Left ventricle myocardium inferior (tissue), 1 donor: Measurements from ENCODE around the gene ANXA2. TPM values are rescaled to one million over a fixed set of nuclear protein-coding genes. Genes with fewer than 3 reads are reported as not detected.

Experiments
- DNase-seq: peaks from one replicate; pipeline ENCODE4 v3.0.0-alpha.2; 2020
- H3K27ac ChIP-seq: fragments of 200-600 bp; replicated peaks from 2 replicates; pipeline ENCODE4 v1.8.0; 2021
- H3K27me3 ChIP-seq: fragments of 200-600 bp; 2 replicates; pipeline ENCODE4 v1.8.0; 2021; ENCODE audit warnings: low read depth
- H3K36me3 ChIP-seq: fragments of 200-600 bp; 2 replicates; pipeline ENCODE4 v1.8.0; 2021
- H3K4me1 ChIP-seq: fragments of 200-600 bp; 2 replicates; pipeline ENCODE4 v1.8.0; 2021
- H3K4me3 ChIP-seq: fragments of 200-600 bp; 2 replicates; pipeline ENCODE4 v1.8.0; 2021; ENCODE audit warnings: mild to moderate bottlenecking, moderate library complexity
- H3K9me3 ChIP-seq: fragments of 200-600 bp; replicated peaks from 2 replicates; pipeline ENCODE4 v1.8.0; 2021
- CTCF ChIP-seq: fragments of 200-600 bp; IDR thresholded peaks from 2 replicates; pipeline ENCODE4 v1.8.0; 2021; ENCODE audit warnings: antibody characterized with exemption, mild to moderate bottlenecking, borderline replicate concordance
- intact Hi-C: fragments of 100-400 bp; cut with micrococcal nuclease; formaldehyde crosslinking; loops from one replicate; pipeline ENCODE4 v1.11.0; 2022
- total RNA-seq: library from RNA; stranded (reverse); fragmentation: NEBNext Ultra II Directional; extraction: Animal tissue kit (Norgen Biotek cat#: 25700); gene quantifications from one replicate; pipeline ENCODE4 v1.2.1, GENCODE V29; 2021
- donor health status: DM: no; HTN: yes; CAD: no; lungs with severe emphysema.

Gene ANXA2
- total RNA-seq, 1 donor from 2014 or later: 123 TPM

GRCh38 chr15:60399931-60400330 lies 2.1 kb upstream of the ANXA2 start:
- Histone ChIP-seq H3K27me3 (no peaks in the 10 kb centered on the region), H3K27ac (peak overlapping the region; percentile 99), H3K36me3 (peaks cover 14% of the 10 kb centered on the region), H3K4me1 (peaks cover 41% of the 10 kb centered on the region), H3K4me3 (no peak overlapping the region), H3K9me3 (no peaks in the 10 kb centered on the region)
- intact Hi-C loops: no loop called here
- no peak for TF ChIP-seq CTCF
- DNase-seq: no peak

- H3K4me1 ChIP-seq: peaks cover 46% of the 10 kb centered on the region
- H3K4me3 ChIP-seq: peak overlapping the region; percentile 17
- H3K36me3 ChIP-seq: peaks cover 17% of the 10 kb centered on the region
- H3K27me3 ChIP-seq: no peaks in the 10 kb centered on the region
- no peaks in the 10 kb centered on the region for H3K9me3 ChIP-seq
- intact Hi-C loops: no loop called here
- no peak for DNase-seq
- peak overlapping the region; percentile 99 for H3K27ac ChIP-seq
- TF ChIP-seq CTCF: no peak
These were observed 1.6 kb upstream of the ANXA2 start for GRCh38 chr15:60399246-60399915.

- Histone ChIP-seq H3K9me3 (no peaks in the 10 kb centered on the region), H3K27ac (peak overlapping the region; percentile 99), H3K27me3 (no peaks in the 10 kb centered on the region), H3K4me3 (peak overlapping the region; percentile 88), H3K4me1 (peaks cover 68% of the 10 kb centered on the region), H3K36me3 (peaks cover 17% of the 10 kb centered on the region)
- intact Hi-C loops: no loop called here
- peak; percentile 79 for DNase-seq
- TF ChIP-seq CTCF: no peak
These were observed 621 bp downstream of the ANXA2 start for GRCh38 chr15:60396958-60397771.

- Histone ChIP-seq H3K4me3 (peak overlapping the region; percentile 88), H3K9me3 (no peaks in the 10 kb centered on the region), H3K36me3 (peaks cover 17% of the 10 kb centered on the region), H3K27me3 (no peaks in the 10 kb centered on the region), H3K27ac (peak overlapping the region; percentile 99), H3K4me1 (peaks cover 74% of the 10 kb centered on the region)
- no peak for TF ChIP-seq CTCF
- intact Hi-C loops: no loop called here
- no peak for DNase-seq
These were observed 1.2 kb downstream of the ANXA2 start for GRCh38 chr15:60396560-60396957.

GRCh38 chr15:60396100-60396499 lies 1.7 kb downstream of the ANXA2 start:
- Histone ChIP-seq H3K27ac (peak overlapping the region; percentile 99), H3K4me3 (peak overlapping the region; percentile 88), H3K4me1 (peaks cover 79% of the 10 kb centered on the region), H3K36me3 (peaks cover 17% of the 10 kb centered on the region), H3K27me3 (no peaks in the 10 kb centered on the region), H3K9me3 (no peaks in the 10 kb centered on the region)
- no peak for TF ChIP-seq CTCF
- intact Hi-C loops: no loop called here
- DNase-seq: no peak
